Measurements from ENCODE around the gene C11orf21. TPM values are rescaled to one million over a fixed set of nuclear protein-coding genes. Genes with fewer than 3 reads are reported as not detected.
"Not testable (repeated sequence)": the region's sequence is repeated elsewhere in the genome, so short reads cannot be mapped to it uniquely, and the experiment has no call there.

C11orf21 gene
- total and polyA plus RNA-seq, 2 of the 8 experiments (the other 6 are each of a cell fraction or from before 2014, with no cell fraction given) = not detected

DNA sequence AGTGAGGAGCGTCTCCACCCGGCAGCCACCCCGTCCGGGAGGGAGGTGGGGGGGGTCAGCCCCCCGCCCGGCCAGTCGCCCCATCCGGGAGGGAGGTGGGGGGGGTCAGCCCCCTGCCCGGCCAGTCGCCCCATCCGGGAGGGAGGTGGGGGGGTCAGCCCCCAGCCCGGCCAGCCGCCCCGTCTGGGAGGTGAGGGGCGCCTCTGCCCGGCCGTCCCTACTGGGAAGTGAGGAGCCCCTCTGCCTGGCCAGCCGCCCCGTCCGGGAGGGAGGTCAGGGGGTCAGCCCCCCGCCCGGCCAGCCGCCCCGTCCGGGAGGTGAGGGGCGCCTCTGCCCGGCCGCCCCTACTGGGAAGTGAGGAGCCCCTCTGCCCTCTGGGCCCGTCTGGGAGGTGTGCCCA, 30.9 kb upstream of the C11orf21 start:
- H3K79me2 ChIP-seq (ENCODE audit: control insufficient read depth in 1 of 2, insufficient read depth in 2 of 2, low read length in 2 of 2); CTCF ChIA-PET (ENCODE audit: partially characterized antibody): not testable (repeated sequence)
- WGBS, 2 experiments (ENCODE audit: extremely low coverage in 1 of 2, insufficient coverage in 1 of 2, insufficient read length in 1 of 2, insufficient replicate concordance in 2 of 2, low coverage in 1 of 2, low lambda C conversion rate in 2 of 2, missing lambda C conversion rate in 1 of 2) = 91% methylated on average over 7 of the region's 29 CpGs; no CpG with 5 or more reads in 1 of the 2 experiments

More for the DNA sequence above, 30.9 kb upstream of the C11orf21 start:
- H2BK15ac ChIP-seq (ENCODE audit: low read length); H3K79me1 ChIP-seq (ENCODE audit: low read depth, low read length); H3K23ac ChIP-seq (ENCODE audit: insufficient read length); H3K9ac ChIP-seq (replicated peaks in 1 of 4; ENCODE audit: extremely low read depth in 1 of 4, low read depth in 3 of 4, low read length in 3 of 4); H3K14ac ChIP-seq (ENCODE audit: insufficient read length); FAIRE-seq; DNase-seq (ENCODE audit: low read depth in 1 of 2, low spot score in 2 of 2); H4K20me1 ChIP-seq (replicated peaks in 1 of 2; ENCODE audit: control insufficient read depth in 1 of 2, insufficient read depth in 2 of 2, low read length in 2 of 2); H2BK5ac ChIP-seq (ENCODE audit: low read depth, low read length); H4K8ac ChIP-seq (ENCODE audit: extremely low read depth, insufficient read depth, low read length); H2BK20ac ChIP-seq (ENCODE audit: low read length); H4K91ac ChIP-seq (replicated peaks; ENCODE audit: insufficient read length, low read length); H4K5ac ChIP-seq (ENCODE audit: insufficient read length, low read depth, low read length); H2BK120ac ChIP-seq (replicated peaks; ENCODE audit: low read depth, low read length); H3K27me3 ChIP-seq (replicated peaks in 1 of 4; ENCODE audit: control insufficient read depth in 3 of 4, extremely low read depth in 1 of 4, insufficient read depth in 3 of 4, low read length in 3 of 4); H3K4me3 ChIP-seq (ENCODE audit: extremely low read depth in 1 of 4, insufficient read depth in 2 of 4, low read depth in 3 of 4, low read length in 4 of 4); H3K4me2 ChIP-seq (ENCODE audit: insufficient read depth in 1 of 2, low read depth in 2 of 2, low read length in 2 of 2); H2AK5ac ChIP-seq (ENCODE audit: low read depth, low read length); H3K36me3 ChIP-seq (ENCODE audit: control insufficient read depth in 2 of 4, insufficient read depth in 4 of 4, low read length in 3 of 4); H3K4ac ChIP-seq (replicated peaks; ENCODE audit: insufficient read length, low read depth, low read length); H2BK12ac ChIP-seq (ENCODE audit: low read depth, low read length); H3K18ac ChIP-seq (ENCODE audit: extremely low read depth, low read length); H3K27ac ChIP-seq (ENCODE audit: low read depth, low read length); H3K23me2 ChIP-seq (ENCODE audit: low read depth, low read length); H3K56ac ChIP-seq (replicated peaks; ENCODE audit: insufficient read length, low read depth, low read length); H2AFZ ChIP-seq (ENCODE audit: low read length); H3K4me1 ChIP-seq (replicated peaks in 1 of 4; ENCODE audit: control insufficient read depth in 3 of 4, insufficient read depth in 4 of 4, low read length in 3 of 4); POLR2A ChIA-PET (ENCODE audit: partially characterized antibody): not testable (repeated sequence)
- peaks cover 7 to 18% of the 10 kb centered on the region in 2 experiments; a peak in 3 of 4 replicates for H3K9me3 ChIP-seq (ENCODE audit: insufficient read depth in 2 of 2, low read depth in 1 of 2, low read length in 1 of 2)

All from H1 (cell line).